MCF 10A (cell line): ENCODE results near the gene CPTP. TPM values are rescaled to one million over a fixed set of nuclear protein-coding genes. Genes with fewer than 3 reads are reported as not detected.

Experiments
- BruUV-seq: library from RNA; stranded (reverse); fragments of 400-500 nt; replicated peaks from 2 replicates; lab custom pipeline; 2021; lab: Mats Ljungman, UMichigan
- CTCF ChIA-PET: fragments of 300-600 bp; sonication (Branson Sonifier 250); formaldehyde crosslinking; extraction: SDS; loops from one replicate; lab custom pipeline; 2021; ENCODE audit warnings: antibody characterized with exemption, inconsistent platforms; lab: Yijun Ruan, JAX
- POLR2A ChIA-PET: fragments of 300-600, 350-650 bp; sonication (Branson Sonifier 250); formaldehyde crosslinking; extraction: SDS; loops from one replicate; lab custom pipeline; 2020; ENCODE audit warnings: antibody characterized with exemption, inconsistent platforms; lab: Yijun Ruan, JAX
- DNase-seq: peaks from one replicate; pipeline ENCODE4 v3.0.0-alpha.2; 2018; ENCODE audit not compliant: unreplicated experiment
- H3K27ac Mint-ChIP-seq: one replicate; pipeline ENCODE4 v1.8.0; 2022; ENCODE audit warnings: mild to moderate bottlenecking, low read depth, mixed read lengths; ENCODE audit not compliant: unreplicated experiment
- H3K27me3 Mint-ChIP-seq: one replicate; pipeline ENCODE4 v1.8.0; 2022; ENCODE audit warnings: mixed read lengths; ENCODE audit not compliant: insufficient read depth, unreplicated experiment
- H3K36me3 Mint-ChIP-seq: one replicate; pipeline ENCODE4 v1.8.0; 2022; ENCODE audit warnings: mild to moderate bottlenecking, moderate library complexity, mixed read lengths; ENCODE audit not compliant: insufficient read depth, unreplicated experiment
- H3K4me1 Mint-ChIP-seq: one replicate; pipeline ENCODE4 v1.8.0; 2022; ENCODE audit warnings: mixed read lengths; ENCODE audit not compliant: insufficient read depth, unreplicated experiment
- H3K4me3 Mint-ChIP-seq: one replicate; pipeline ENCODE4 v1.8.0; 2022; ENCODE audit warnings: mild to moderate bottlenecking, moderate library complexity, mixed read lengths; ENCODE audit not compliant: unreplicated experiment
- H3K9me3 Mint-ChIP-seq: one replicate; pipeline ENCODE4 v1.8.0; 2022; ENCODE audit warnings: mixed read lengths; ENCODE audit not compliant: unreplicated experiment
- intact Hi-C: fragments of 100-400 bp; cut with micrococcal nuclease; formaldehyde crosslinking; loops from 2 replicates; pipeline ENCODE4 v1.14.1; 2022
- total RNA-seq: library from RNA; stranded (reverse); gene quantifications from 2 replicates; pipeline ENCODE4 v1.2.3, GENCODE V29; 2022
- TF ChIP-seq, protein P1 (sequence below): fragments of 200-600 bp; IDR thresholded peaks from one replicate; pipeline ENCODE4 v1.8.0; 2022; ENCODE audit warnings: antibody characterized with exemption, mild to moderate bottlenecking; ENCODE audit not compliant: unreplicated experiment

Gene CPTP
- total RNA-seq, 1 experiment from 2014 or later, result 21.0 TPM

DNA sequence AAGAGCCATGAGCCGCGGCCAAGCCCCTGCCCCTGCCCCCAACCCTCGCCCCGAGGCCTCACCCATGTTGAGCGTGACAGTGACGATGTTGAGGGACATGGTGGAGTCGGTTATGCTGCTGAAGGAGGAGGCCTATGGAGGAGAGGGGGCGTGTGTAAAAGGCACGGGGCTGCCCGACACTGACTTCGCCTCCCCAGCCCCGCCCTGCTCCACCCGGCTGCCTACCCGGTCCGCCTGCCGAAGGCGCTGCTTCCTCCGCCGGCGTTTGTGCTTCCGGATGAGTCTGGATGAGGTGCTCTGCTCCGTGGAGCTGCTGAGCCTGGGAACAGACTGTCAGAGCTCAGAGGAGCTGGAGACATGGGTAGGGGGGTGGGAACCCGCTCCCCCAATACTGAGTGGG lies 15.6 kb downstream of the CPTP start:
- ChIA-PET POLR2A (no interaction called here), CTCF (no interaction called here)
- TF ChIP-seq, protein P1, sequence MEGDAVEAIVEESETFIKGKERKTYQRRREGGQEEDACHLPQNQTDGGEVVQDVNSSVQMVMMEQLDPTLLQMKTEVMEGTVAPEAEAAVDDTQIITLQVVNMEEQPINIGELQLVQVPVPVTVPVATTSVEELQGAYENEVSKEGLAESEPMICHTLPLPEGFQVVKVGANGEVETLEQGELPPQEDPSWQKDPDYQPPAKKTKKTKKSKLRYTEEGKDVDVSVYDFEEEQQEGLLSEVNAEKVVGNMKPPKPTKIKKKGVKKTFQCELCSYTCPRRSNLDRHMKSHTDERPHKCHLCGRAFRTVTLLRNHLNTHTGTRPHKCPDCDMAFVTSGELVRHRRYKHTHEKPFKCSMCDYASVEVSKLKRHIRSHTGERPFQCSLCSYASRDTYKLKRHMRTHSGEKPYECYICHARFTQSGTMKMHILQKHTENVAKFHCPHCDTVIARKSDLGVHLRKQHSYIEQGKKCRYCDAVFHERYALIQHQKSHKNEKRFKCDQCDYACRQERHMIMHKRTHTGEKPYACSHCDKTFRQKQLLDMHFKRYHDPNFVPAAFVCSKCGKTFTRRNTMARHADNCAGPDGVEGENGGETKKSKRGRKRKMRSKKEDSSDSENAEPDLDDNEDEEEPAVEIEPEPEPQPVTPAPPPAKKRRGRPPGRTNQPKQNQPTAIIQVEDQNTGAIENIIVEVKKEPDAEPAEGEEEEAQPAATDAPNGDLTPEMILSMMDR, result no peak
- Mint-ChIP-seq H3K4me1 (no peaks in the 10 kb centered on the region), H3K9me3 (no peaks in the 10 kb centered on the region), H3K36me3 (peaks cover 56% of the 10 kb centered on the region), H3K27me3 (no peaks in the 10 kb centered on the region), H3K4me3 (no peak overlapping the region), H3K27ac (no peak overlapping the region)
- intact Hi-C loops, result no loop called here
- no peak for DNase-seq
- no TSS peak for BruUV-seq

DNA sequence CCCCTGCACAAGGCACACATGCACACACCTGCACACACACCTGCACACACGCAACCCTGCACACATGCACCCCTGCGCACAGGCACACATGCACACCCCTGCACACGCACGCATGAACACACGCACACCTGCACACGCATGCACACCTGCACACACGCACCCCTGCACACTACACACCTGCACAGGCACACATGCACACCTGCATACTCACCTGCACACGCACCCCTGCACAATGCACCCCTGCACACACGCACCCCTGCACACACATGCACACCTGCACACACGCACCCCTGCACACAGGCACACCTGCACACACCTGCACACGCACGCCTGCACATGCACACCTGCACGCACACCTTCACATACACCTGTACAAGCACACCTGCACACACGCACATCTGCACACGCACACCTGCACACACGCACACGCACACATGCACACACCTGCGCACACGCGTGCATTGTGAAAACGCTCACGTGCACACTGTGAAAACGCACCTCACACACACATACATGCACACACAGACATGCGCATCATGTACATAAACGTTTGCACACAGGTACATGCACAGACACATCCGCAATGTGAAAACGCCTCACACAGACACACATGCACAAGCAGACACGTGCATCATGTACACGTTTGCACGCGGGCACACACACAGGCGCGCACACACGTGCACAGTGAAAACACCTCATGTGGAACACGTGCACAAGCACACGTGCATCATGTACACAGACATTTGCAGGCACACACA lies 16.4 kb downstream of the CPTP start:
- no peak overlapping the region for H3K4me3 Mint-ChIP-seq
- no peaks in the 10 kb centered on the region for H3K27me3 Mint-ChIP-seq
- peaks cover 51% of the 10 kb centered on the region for H3K36me3 Mint-ChIP-seq
- no peaks in the 10 kb centered on the region for H3K9me3 Mint-ChIP-seq
- CTCF ChIA-PET, result interaction anchor here (1.3 kb wide), 1 partner anchor 31 kb away, joined by 6 read pairs; no protein-coding TSS in a partner anchor
- TF ChIP-seq, protein P1, result no peak
- H3K27ac Mint-ChIP-seq, result no peak overlapping the region
- no peak for DNase-seq
- no peaks in the 10 kb centered on the region for H3K4me1 Mint-ChIP-seq
- BruUV-seq, result no TSS peak
- intact Hi-C loops, result no loop called here
- POLR2A ChIA-PET, result no interaction called here

DNA sequence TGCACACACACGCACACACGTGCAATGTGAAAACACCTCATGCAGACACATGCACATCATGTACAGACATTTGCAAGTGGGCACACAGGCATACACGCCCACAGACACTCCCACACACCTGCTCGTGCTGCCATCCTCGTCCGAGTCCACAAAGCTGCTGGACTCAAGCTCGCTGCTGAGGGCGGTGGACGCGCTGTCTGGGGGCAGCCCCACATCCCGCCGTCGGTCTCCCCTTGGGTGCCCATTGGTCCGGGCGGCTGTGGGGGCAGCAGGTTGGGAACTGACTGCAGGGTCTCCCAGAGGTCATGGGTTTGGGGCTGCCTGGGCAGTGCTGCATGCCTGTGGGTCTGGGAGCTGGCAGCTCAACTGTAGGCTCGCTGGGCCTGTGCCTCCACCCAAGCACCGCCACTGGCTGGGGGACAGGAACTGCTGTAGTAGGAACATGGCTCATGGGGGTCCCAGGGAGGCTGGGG lies 17.0 kb downstream of the CPTP start:
- DNase-seq, result no peak
- BruUV-seq, result no TSS peak
- intact Hi-C loops, result no loop called here
- Mint-ChIP-seq H3K27me3 (no peaks in the 10 kb centered on the region), H3K27ac (no peak overlapping the region), H3K9me3 (no peaks in the 10 kb centered on the region), H3K4me3 (no peak overlapping the region), H3K36me3 (peaks cover 51% of the 10 kb centered on the region), H3K4me1 (peaks cover under 1% of the 10 kb centered on the region)
- TF ChIP-seq, protein P1, result no peak
- CTCF ChIA-PET, result interaction anchor here (1.3 kb wide), 1 partner anchor 30 kb away, joined by 6 read pairs; no protein-coding TSS in a partner anchor
- POLR2A ChIA-PET, result no interaction called here

DNA sequence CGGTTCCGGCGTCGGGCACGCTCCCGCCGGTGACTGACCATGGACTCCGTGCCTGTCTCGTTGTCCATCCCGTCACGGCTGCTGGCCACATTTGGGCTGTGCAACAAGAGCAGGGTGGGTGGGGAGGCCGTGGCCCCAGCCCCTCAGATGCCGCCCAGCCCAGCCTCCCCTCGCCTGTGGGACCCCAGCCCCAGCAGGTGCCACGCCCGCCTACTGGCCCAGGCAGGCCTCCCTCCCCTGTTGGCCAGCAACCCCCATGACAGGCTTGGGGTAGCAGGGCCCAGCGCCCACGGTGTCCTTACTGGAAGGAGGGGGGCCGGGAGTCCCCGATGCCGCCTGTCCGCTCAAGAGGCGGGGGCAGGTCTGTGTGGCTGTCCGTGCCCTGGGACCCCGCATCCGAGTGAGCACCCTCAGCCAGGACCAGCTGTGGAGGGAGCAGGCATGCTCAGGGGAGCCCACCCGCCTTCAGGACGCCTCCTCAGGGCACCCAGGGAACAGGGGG lies 17.5 kb downstream of the CPTP start:
- TF ChIP-seq, protein P1, result no peak
- Mint-ChIP-seq H3K27me3 (no peaks in the 10 kb centered on the region), H3K4me3 (no peak overlapping the region), H3K36me3 (peaks cover 51% of the 10 kb centered on the region), H3K9me3 (no peaks in the 10 kb centered on the region), H3K27ac (no peak overlapping the region), H3K4me1 (peaks cover 6% of the 10 kb centered on the region)
- CTCF ChIA-PET, result interaction anchor here (1.3 kb wide), 1 partner anchor 30 kb away, joined by 6 read pairs; no protein-coding TSS in a partner anchor
- DNase-seq, result no peak
- intact Hi-C loops, result no loop called here
- no TSS peak for BruUV-seq
- POLR2A ChIA-PET, result interaction anchor here (2.9 kb wide), 1 partner anchor 10 kb away, joined by 19 read pairs; the partner anchor contains the start of gene TAS1R3
